ENCODE measurements around the gene IQSEC1.
A peak's percentile ranks its signal among the peaks of the same experiment; 100 is the strongest.

Gene IQSEC1

GRCh38 chr3:13075318-13075717 is 2.1 kb upstream of the IQSEC1 start:
- Histone ChIP-seq H3K9me3 (ENCODE audit: control insufficient read depth, insufficient read depth, low read depth, low read length) (no peaks in the 10 kb centered on the region), H3K4me3 (ENCODE audit: low read depth, low read length) (no peak overlapping the region), H3K27me3 (ENCODE audit: control insufficient read depth, insufficient read depth, low read length) (peaks cover 56% of the 10 kb centered on the region), H3K4me1 (ENCODE audit: control insufficient read depth, insufficient read depth, low read length) (peaks cover 13% of the 10 kb centered on the region; the same call in 1 of the 2 replicates), H3K36me3 (ENCODE audit: control insufficient read depth, insufficient read depth, low read length) (no peaks in the 10 kb centered on the region), H3K27ac (ENCODE audit: low read depth, low read length) (no peak overlapping the region), H3K9ac (ENCODE audit: low read length) (no peak overlapping the region)

DNA sequence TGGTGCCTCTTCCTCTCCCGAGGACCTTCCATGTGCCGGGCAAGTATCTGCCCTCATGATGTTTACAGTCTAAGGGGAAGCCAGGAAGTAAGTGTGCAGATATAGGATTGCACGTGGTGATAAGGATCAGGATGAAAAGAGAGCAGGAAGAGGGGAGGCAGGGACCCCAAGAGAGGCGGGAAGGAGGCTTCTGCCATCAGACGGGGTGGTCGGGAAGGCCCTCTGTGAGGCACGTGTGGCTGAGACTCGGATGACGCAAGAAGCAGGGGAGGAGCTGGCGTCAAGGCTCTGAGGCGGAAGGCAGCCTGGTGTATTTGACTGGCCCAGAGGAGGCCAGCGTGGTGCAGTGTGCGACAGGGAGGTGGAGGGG is 762 bp upstream of the IQSEC1 start:
- Histone ChIP-seq H3K9me3 (ENCODE audit: control insufficient read depth, insufficient read depth, low read depth, low read length) (no peaks in the 10 kb centered on the region), H3K4me1 (ENCODE audit: control insufficient read depth, insufficient read depth, low read length) (peaks cover 13% of the 10 kb centered on the region; the same call in 1 of the 2 replicates), H3K4me3 (ENCODE audit: low read depth, low read length) (0 out of 2 replicates have a peak overlapping the region, but pooled peaks have one; percentile 55), H3K27ac (ENCODE audit: low read depth, low read length) (no peak overlapping the region), H3K36me3 (ENCODE audit: control insufficient read depth, insufficient read depth, low read length) (no peaks in the 10 kb centered on the region), H3K27me3 (ENCODE audit: control insufficient read depth, insufficient read depth, low read length) (peaks cover 56% of the 10 kb centered on the region), H3K9ac (ENCODE audit: low read length) (no peak overlapping the region)

DNA sequence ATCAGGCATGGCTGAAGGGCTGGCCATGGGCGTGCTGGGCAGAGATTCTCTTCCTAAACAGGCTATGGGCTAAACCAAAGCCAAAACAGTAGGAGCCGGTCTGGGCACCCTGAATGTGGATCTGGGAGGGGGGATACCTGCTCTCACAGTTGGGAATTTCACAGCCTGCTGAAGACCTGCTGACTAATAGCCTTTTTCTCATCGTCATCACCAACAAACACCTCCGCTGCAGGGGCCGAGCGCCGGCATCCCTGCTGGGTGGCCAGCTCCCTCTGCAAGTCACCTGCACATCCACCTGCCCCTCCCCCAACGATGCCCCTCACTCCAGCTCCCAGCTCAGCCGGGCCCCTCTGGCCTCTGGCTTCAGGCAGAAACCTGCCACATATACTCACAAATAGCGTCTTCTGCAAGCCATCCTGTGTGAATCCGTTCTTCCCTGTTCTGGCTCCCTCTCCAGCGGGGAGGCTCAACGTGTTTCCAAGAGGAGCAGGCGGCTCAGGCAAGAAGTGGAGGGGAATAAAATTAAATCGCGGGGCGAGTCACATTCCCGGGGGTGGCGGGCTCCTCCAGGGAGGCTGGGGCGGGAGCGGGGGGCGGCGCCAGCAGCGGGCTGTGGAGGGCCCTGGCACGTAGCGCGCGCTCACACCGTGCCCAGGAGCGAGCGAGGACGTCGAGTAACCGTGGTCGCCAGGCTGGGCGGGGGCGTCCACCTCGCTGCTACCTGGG is 466 bp downstream of the IQSEC1 start:
- Histone ChIP-seq H3K4me3 (ENCODE audit: low read depth, low read length) (peak overlapping the region; percentile 55), H3K27ac (ENCODE audit: low read depth, low read length) (no peak overlapping the region), H3K9me3 (ENCODE audit: control insufficient read depth, insufficient read depth, low read depth, low read length) (no peaks in the 10 kb centered on the region), H3K27me3 (ENCODE audit: control insufficient read depth, insufficient read depth, low read length) (peaks cover 56% of the 10 kb centered on the region), H3K36me3 (ENCODE audit: control insufficient read depth, insufficient read depth, low read length) (no peaks in the 10 kb centered on the region), H3K4me1 (ENCODE audit: control insufficient read depth, insufficient read depth, low read length) (peaks cover 13% of the 10 kb centered on the region; the same call in 1 of the 2 replicates), H3K9ac (ENCODE audit: low read length) (no peak overlapping the region)

GRCh38 chr3:13072239-13072599 is 1.0 kb downstream of the IQSEC1 start:
- Histone ChIP-seq H3K9me3 (ENCODE audit: control insufficient read depth, insufficient read depth, low read depth, low read length) (no peaks in the 10 kb centered on the region), H3K4me3 (ENCODE audit: low read depth, low read length) (peak overlapping the region; percentile 55; the same call in 1 of the 2 replicates), H3K36me3 (ENCODE audit: control insufficient read depth, insufficient read depth, low read length) (no peaks in the 10 kb centered on the region), H3K9ac (ENCODE audit: low read length) (no peak overlapping the region), H3K27me3 (ENCODE audit: control insufficient read depth, insufficient read depth, low read length) (peaks cover 56% of the 10 kb centered on the region), H3K27ac (ENCODE audit: low read depth, low read length) (no peak overlapping the region), H3K4me1 (ENCODE audit: control insufficient read depth, insufficient read depth, low read length) (peaks cover 13% of the 10 kb centered on the region; the same call in 1 of the 2 replicates)

GRCh38 chr3:13071695-13072094 is 1.5 kb downstream of the IQSEC1 start:
- H3K4me1 ChIP-seq (ENCODE audit: control insufficient read depth, insufficient read depth, low read length), result peaks cover 13% of the 10 kb centered on the region; the same call in 1 of the 2 replicates
- H3K4me3 ChIP-seq (ENCODE audit: low read depth, low read length), result no peak overlapping the region
- no peak overlapping the region for H3K27ac ChIP-seq (ENCODE audit: low read depth, low read length)
- H3K9ac ChIP-seq (ENCODE audit: low read length), result no peak overlapping the region
- peaks cover 55% of the 10 kb centered on the region for H3K27me3 ChIP-seq (ENCODE audit: control insufficient read depth, insufficient read depth, low read length)
- H3K36me3 ChIP-seq (ENCODE audit: control insufficient read depth, insufficient read depth, low read length), result no peaks in the 10 kb centered on the region
- H3K9me3 ChIP-seq (ENCODE audit: control insufficient read depth, insufficient read depth, low read depth, low read length), result no peaks in the 10 kb centered on the region

DNA sequence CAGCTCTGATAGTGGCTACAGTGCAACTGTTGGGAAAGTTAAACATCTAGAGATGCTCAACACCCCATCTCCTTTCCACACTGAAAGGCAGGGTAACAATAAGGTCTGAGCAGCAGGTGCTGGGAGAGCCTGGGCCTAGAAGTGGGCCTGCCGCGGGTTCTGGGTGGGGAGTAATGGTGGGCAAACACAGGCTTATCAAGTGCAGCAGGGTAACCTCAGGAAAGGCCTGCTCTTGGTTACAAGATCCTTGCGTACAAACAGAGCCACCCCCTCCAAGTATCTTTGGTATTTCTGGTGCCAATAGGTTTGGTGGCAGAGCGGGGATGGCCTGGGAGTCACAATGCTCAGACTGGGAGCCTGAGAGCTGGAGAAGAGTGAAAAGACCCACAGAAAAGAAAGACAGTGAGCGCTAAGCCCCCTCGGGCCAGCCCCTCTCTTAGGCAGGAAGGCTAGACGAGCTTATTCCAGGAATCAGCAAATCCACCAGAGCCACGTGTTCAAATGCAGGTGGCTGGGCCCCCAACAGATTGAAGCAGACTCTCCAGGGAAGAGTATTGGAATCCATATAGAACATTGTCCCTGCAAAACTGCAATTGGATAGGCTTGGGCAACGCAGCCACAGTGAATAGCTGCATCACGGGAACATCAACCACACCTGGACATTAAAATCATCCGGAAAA is 2.7 kb downstream of the IQSEC1 start:
- H3K9me3 ChIP-seq (ENCODE audit: control insufficient read depth, insufficient read depth, low read depth, low read length), result no peaks in the 10 kb centered on the region
- peaks cover 43% of the 10 kb centered on the region for H3K27me3 ChIP-seq (ENCODE audit: control insufficient read depth, insufficient read depth, low read length)
- H3K27ac ChIP-seq (ENCODE audit: low read depth, low read length), result no peak overlapping the region
- H3K36me3 ChIP-seq (ENCODE audit: control insufficient read depth, insufficient read depth, low read length), result no peaks in the 10 kb centered on the region
- no peak overlapping the region for H3K4me3 ChIP-seq (ENCODE audit: low read depth, low read length)
- H3K4me1 ChIP-seq (ENCODE audit: control insufficient read depth, insufficient read depth, low read length), result peaks cover 13% of the 10 kb centered on the region; the same call in 1 of the 2 replicates
- H3K9ac ChIP-seq (ENCODE audit: low read length), result no peak overlapping the region

DNA sequence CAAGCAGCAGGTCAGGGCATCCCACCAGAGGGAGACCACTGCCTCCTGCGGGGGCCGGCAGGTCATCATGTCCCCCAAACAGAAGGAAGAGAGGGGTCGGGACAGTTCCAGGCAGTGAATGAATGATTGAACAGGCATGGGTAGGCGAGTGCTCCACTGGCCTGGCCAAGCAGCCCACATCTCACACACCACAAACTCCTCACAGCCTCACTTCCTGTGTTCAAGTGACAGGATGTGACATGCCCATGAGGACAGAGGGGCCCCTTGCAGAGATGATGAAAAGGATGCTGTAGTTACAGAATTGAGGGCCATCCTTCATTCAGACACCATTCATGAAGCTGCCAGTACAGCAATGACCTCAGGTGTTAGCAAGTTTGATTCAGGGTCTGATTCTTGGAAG is 3.7 kb downstream of the IQSEC1 start:
- Histone ChIP-seq H3K27me3 (ENCODE audit: control insufficient read depth, insufficient read depth, low read length) (peaks cover 33% of the 10 kb centered on the region), H3K4me1 (ENCODE audit: control insufficient read depth, insufficient read depth, low read length) (peaks cover 13% of the 10 kb centered on the region; the same call in 1 of the 2 replicates), H3K9ac (ENCODE audit: low read length) (no peak overlapping the region), H3K9me3 (ENCODE audit: control insufficient read depth, insufficient read depth, low read depth, low read length) (no peaks in the 10 kb centered on the region), H3K36me3 (ENCODE audit: control insufficient read depth, insufficient read depth, low read length) (no peaks in the 10 kb centered on the region), H3K27ac (ENCODE audit: low read depth, low read length) (no peak overlapping the region), H3K4me3 (ENCODE audit: low read depth, low read length) (no peak overlapping the region)

DNA sequence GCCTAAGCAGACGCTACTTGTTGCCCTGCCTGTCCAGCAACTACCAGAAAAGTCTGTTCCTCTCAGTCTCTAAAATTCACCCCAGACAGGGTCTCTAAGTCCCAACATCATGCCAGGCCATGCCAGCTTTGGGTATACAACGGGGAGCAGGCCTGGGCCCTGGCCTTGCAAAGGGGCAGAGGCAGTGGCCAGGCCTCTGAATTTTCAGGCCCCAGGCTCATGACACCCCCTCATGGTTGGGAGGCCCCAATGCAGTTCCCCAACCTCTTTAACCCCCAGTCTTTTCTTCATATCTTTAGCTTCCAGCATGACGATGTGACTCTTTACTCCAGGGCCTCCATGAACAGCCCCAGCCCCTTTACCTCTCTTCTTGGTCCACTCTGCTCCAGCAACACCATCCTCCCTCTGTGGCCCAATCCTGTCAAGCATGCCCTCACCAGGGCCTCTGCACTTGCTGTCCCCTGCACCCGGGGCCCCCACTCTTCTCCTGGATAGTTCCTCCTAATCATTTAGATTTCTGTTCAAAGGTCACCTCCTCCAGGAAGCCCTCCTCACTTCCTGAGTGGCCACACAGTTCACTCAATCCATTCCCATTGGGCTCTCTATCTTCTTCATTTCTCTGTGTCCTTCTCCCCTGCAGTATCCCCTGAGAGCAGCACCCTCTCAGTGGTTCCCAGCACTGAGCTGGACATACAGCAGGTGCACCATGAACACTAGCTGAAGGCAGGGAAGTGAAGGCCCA is 4.8 kb downstream of the IQSEC1 start:
- Histone ChIP-seq H3K9me3 (ENCODE audit: control insufficient read depth, insufficient read depth, low read depth, low read length) (no peaks in the 10 kb centered on the region), H3K4me3 (ENCODE audit: low read depth, low read length) (no peak overlapping the region), H3K27me3 (ENCODE audit: control insufficient read depth, insufficient read depth, low read length) (peaks cover 22% of the 10 kb centered on the region), H3K36me3 (ENCODE audit: control insufficient read depth, insufficient read depth, low read length) (no peaks in the 10 kb centered on the region), H3K27ac (ENCODE audit: low read depth, low read length) (no peak overlapping the region), H3K9ac (ENCODE audit: low read length) (no peak overlapping the region), H3K4me1 (ENCODE audit: control insufficient read depth, insufficient read depth, low read length) (peaks cover 8% of the 10 kb centered on the region; the same call in 1 of the 2 replicates)

GRCh38 chr3:13067778-13068177 is 5.5 kb downstream of the IQSEC1 start:
- Histone ChIP-seq H3K9me3 (ENCODE audit: control insufficient read depth, insufficient read depth, low read depth, low read length) (no peaks in the 10 kb centered on the region), H3K36me3 (ENCODE audit: control insufficient read depth, insufficient read depth, low read length) (no peaks in the 10 kb centered on the region), H3K4me1 (ENCODE audit: control insufficient read depth, insufficient read depth, low read length) (peaks cover 6% of the 10 kb centered on the region; the same call in 1 of the 2 replicates), H3K27ac (ENCODE audit: low read depth, low read length) (no peak overlapping the region), H3K9ac (ENCODE audit: low read length) (no peak overlapping the region), H3K27me3 (ENCODE audit: control insufficient read depth, insufficient read depth, low read length) (peaks cover 16% of the 10 kb centered on the region), H3K4me3 (ENCODE audit: low read depth, low read length) (no peak overlapping the region)

GRCh38 chr3:13066834-13067233 is 6.4 kb downstream of the IQSEC1 start:
- peaks cover 6% of the 10 kb centered on the region; the same call in 1 of the 2 replicates for H3K27me3 ChIP-seq (ENCODE audit: control insufficient read depth, insufficient read depth, low read length)
- H3K36me3 ChIP-seq (ENCODE audit: control insufficient read depth, insufficient read depth, low read length), result no peaks in the 10 kb centered on the region
- H3K9me3 ChIP-seq (ENCODE audit: control insufficient read depth, insufficient read depth, low read depth, low read length), result no peaks in the 10 kb centered on the region
- H3K27ac ChIP-seq (ENCODE audit: low read depth, low read length), result no peak overlapping the region
- no peak overlapping the region for H3K9ac ChIP-seq (ENCODE audit: low read length)
- no peak overlapping the region for H3K4me3 ChIP-seq (ENCODE audit: low read depth, low read length)
- H3K4me1 ChIP-seq (ENCODE audit: control insufficient read depth, insufficient read depth, low read length), result no peaks in the 10 kb centered on the region

DNA sequence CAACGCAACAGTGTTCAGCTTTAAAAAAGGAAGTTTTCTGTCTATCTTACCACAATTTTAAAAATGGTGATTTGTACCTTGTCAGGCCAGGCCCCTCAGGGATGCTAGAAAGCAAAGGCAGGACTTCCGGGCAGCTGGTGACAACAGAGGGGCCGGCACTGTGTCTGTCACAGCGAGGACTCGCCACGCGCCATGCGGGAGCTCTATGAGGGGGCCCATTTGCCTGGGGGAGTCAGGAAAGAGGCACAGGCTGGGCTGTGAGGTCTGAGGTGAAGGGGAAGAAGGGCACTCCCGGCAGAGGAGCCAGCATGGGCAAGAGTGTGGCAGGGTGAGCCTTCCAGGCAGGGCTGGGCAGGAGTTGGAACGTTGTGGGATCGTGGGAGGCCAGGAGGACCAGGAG is 7.0 kb downstream of the IQSEC1 start:
- H3K4me1 ChIP-seq (ENCODE audit: control insufficient read depth, insufficient read depth, low read length), result no peaks in the 10 kb centered on the region
- no peak overlapping the region for H3K4me3 ChIP-seq (ENCODE audit: low read depth, low read length)
- no peak overlapping the region for H3K9ac ChIP-seq (ENCODE audit: low read length)
- H3K9me3 ChIP-seq (ENCODE audit: control insufficient read depth, insufficient read depth, low read depth, low read length), result no peaks in the 10 kb centered on the region
- H3K27ac ChIP-seq (ENCODE audit: low read depth, low read length), result no peak overlapping the region
- no peaks in the 10 kb centered on the region for H3K36me3 ChIP-seq (ENCODE audit: control insufficient read depth, insufficient read depth, low read length)
- H3K27me3 ChIP-seq (ENCODE audit: control insufficient read depth, insufficient read depth, low read length), result peaks cover under 1% of the 10 kb centered on the region; the same call in 1 of the 2 replicates
